Measurements from ENCODE around the gene MIP.

DNA sequence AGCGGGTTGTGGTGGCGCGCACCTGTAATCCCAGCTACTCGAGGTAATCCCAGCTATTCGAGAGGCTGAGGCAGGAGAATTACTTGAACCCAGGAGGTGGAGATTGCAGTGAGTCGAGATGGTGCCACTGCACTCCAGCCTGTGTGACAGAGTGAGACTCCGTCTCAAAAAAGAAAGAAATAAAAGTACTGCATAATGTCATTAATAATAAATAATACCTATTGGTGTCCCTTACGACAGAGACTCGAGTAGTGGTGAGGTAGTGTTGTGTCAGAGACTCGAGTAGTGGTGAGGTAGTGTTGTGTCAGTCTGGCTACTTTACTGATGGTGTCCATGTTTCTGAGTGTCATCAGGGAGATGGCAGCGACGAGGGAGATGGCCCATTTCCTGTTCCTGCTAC is 32.2 kb upstream of the MIP start:
- TF ChIP-seq, protein P1, sequence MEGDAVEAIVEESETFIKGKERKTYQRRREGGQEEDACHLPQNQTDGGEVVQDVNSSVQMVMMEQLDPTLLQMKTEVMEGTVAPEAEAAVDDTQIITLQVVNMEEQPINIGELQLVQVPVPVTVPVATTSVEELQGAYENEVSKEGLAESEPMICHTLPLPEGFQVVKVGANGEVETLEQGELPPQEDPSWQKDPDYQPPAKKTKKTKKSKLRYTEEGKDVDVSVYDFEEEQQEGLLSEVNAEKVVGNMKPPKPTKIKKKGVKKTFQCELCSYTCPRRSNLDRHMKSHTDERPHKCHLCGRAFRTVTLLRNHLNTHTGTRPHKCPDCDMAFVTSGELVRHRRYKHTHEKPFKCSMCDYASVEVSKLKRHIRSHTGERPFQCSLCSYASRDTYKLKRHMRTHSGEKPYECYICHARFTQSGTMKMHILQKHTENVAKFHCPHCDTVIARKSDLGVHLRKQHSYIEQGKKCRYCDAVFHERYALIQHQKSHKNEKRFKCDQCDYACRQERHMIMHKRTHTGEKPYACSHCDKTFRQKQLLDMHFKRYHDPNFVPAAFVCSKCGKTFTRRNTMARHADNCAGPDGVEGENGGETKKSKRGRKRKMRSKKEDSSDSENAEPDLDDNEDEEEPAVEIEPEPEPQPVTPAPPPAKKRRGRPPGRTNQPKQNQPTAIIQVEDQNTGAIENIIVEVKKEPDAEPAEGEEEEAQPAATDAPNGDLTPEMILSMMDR (IDR thresholded peaks at IDR 0.05; ENCODE audit: insufficient read depth, low read length, poor library complexity, severe bottlenecking): no peak
- no peak for TF ChIP-seq EZH2phosphoT487 (conservative IDR thresholded peaks at IDR 0.05; ENCODE audit: low read length)

All from SU-DHL-6 (cell line).